RKO (cell line): ENCODE results near the gene KCNQ1.

ENCODE experiments used
- DNase-seq: peaks from one replicate; pipeline ENCODE4 v3.0.0-alpha.2; 2016; ENCODE audit warnings: low spot score

The KCNQ1 gene

DNA sequence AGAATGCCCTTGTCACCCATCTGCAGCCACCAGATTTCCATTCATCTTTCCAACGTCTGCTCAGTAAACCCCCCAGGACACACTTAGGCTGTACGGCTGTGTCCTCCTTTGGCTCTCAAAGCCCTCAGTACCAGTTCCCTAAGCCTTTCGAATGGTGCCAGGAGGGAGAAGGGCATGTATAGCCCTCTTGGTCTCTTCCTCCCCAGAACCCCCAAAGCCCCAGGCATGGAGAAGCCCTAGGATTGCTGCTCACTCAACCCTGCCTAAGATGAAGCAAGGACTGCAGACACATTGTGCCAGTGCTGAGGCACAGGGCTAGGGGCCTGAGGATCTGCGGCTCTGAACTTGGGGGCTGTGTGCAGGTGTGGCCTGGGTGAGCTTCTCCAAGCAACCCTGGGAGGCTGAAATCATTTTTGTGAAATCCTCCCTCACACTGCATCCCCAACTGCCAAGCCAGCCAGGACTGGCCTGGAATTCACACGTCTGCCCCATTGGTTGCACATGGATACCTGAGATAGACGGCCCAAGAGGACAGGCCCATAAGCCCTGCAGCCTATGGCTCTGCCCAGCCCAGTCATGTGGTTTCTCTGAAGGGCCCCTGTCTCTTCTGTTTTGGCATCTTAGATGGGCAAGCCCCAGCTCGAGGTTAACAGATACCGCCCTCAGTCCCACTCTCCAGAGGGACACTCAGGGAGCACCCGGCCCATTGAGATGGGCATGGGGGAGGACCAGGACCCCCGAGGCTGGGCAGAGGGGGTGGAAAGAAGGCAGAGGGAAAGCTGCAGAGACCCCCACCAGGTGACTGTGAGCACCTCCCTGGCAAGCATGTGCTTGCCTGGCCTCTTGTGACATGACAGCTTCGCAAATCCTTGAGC lies 221.0 kb downstream of the KCNQ1 start:
- no peak for DNase-seq

DNA sequence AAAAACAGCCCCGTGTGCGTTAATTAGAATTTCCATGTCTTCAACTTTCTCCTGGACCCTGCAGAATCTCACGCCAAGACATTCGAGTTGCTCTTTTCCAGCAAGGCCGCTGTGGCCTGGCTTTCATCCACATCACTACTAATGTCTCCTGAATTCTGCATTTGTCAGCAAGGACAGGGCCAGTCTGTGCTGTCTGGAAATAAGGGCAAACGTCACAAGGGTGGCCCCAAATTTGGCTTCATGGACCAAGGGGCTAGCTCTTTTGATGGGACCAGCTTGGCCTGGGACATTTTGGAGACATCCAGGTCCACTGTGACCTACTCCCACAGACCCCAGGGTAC lies 221.6 kb downstream of the KCNQ1 start:
- DNase-seq = no peak

DNA sequence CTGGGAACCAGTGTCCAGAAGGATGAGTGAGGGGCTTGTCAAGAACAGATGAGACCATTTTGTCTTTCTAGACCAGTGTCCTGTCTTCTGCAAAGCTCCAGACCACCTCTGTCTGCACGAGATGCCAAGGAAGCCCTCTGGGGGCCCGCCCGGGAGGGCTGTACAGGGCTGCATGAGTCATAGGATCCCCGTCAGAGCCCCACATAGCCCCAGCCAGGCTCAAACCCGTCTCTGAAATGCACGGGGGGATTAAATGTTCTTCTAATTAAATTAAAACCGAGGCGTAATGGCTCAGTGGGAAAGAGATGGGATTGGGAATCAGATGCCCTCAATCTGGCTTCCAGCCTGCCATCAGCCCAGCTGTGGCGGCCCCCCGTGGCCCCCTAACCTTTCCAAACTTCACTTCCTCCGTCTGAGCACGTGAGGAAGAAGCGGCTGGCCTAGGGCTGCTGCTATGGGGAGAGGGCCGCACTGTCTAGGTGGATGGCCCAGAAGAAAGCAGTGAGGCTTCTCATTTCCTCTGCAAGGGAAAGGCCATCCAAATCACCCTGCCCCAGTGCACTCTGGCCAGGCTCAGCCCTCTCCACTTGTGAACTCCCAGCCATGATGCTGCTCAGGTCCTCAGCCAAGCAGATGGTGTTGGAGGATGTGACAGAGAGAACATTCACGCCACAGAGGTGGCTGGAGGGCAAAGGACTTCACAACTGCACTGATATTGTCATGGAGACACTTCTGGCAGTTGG lies 222.2 kb downstream of the KCNQ1 start:
- DNase-seq = no peak

DNA sequence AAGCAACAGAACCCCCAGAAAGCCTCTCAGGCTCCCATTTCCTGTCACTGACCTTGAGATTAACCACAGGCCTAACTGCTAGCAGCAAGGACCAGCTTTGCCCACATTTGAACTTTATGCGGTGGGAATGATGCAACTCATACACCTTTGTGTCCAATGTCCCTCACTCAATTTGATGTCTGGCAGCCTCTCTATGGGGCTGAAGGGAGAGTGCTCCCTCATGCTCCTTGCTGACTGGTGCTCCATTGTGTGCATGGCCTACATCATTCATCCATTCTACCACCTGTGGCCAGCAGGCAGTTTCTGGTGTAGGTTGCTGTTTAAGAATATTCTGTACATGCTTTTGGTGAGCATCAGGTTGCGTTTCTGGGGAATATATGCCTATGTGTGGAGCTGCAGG lies 223.1 kb downstream of the KCNQ1 start:
- DNase-seq = no peak

DNA sequence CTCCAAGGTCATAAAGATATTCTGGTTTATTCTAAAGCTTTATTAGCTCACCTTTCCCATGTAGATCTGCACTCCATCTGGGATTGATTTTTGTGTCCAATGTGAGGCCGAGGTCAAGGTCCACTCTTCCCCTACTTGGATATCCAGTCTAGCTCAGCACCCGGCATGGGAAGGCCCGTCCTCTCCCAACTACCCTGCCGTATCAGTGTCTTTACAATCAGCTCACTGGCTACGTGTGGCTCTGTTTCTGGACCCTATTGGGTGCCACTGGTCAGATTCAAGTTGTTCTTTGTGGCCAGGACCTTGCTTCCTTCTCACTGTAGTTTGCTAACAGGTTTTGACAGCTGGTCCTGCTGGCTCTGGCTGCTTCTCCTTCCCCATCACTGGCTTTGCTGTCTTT lies 224.1 kb downstream of the KCNQ1 start:
- DNase-seq = no peak

DNA sequence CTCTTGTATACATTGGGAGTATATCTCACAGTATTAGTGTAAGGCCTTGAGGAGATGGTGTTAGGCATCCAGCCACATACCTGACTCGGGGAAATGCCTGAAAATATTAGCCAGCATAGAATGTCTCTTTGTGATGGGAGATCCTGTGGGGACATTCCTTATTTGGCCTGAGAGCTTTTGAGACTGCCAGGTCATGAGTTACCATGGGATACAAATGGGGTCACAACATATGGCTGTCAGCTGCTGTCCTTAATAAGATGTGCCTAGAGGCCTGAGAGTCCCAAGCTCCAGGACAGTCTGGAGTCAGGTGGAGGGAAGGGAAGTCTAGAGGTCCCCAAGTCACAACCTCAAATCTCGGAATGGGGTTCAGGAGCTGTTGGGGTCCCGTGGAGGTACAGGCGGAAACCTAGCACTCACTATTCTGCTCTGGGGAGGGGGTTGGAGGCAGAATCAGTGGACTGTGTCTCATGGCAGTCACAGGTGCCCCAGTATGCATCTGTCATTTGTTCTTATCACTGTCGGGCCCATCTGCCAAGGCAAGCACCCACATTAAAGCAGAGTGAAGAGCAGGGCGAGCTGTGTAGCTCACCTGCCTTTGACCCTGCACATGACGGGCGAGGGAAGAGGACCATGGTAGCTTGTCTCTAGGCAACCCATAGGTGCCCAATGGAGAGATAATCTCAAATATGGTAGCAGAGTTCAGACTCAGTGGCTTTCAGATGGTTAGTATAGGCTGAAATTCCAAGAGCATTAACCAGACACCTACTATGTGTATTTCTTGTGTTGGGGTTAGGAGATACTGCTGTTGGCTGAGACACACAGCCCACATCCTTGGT lies 225.0 kb downstream of the KCNQ1 start:
- no peak for DNase-seq

DNA sequence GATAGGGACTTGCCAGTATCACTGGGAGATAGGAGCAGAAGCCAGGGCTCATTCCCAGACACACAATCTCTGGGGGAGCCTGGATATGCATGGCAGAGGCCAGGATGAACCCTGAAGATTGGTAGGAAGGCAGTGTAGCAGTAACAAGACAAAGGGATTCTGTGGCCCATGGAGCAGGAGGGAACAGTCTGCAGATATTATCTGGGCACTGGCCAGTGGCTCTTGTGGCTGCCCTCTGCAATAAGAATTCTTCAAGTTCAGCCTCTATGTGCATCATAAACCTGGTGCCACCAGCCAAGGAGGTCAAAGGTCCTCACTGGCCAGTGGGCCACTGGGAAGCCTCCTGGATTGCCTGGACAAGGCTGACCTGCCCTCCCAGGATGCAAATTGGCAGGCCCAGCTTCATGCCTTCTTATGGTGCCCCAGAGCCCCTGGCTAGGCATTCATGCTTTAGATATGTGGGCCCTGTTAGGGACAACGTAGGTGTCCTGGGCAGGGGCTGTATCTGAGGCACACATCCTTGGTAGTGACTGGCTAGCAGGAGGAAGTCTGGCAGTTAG lies 225.8 kb downstream of the KCNQ1 start:
- DNase-seq = no peak

DNA sequence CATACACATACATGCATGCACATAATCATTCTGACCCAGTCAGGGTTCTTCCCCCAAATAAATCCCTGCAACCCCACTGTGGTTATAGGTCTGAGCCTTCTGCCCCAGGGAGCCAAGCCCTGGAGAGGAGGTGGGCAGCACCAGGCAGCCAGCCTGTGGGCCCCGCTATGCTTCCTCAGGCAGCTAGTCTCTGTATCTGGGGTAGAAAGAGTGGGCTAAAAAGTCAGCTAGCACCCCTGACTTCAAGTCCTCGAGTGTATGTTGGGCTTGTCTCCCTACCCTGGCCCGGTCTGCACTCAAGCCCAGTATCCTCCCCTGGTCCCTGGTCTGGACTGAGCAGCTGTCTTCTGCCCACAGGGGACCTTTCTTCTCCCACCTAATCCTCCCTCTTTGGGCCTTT lies 226.9 kb downstream of the KCNQ1 start:
- DNase-seq = no peak

DNA sequence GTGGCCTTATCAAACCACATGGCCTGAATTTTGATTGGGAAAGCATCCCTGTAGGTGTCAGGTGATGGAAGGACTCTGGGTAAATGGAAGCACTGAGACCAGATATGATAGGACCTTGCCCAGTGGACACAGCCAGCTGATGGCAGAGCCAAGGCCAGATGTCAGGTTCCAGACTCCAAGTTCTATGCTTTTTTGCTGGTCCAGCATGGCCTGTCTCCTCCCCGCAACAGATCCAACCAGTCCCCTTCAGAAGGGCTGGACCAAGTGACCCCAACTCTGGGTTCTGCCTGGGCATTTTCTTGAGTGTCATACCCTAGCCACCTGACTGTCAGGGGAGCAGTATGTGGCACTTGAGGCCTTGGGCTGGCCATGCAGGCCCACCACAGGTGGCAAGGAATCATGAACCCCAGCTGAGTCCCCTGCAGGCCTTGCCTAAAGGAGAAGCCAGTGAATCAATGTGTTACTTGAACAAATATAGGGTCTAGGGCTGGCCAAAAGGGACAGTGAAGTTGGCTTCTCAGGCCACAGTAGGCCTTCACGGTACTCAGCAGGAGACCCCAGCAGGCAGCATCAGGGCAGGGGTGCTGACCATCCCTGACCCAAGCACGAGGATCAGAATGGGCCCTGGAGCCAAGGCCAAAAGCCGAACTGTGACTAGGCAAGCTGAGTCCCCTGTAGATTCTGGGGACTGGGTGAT lies 227.9 kb downstream of the KCNQ1 start:
- DNase-seq = no peak

DNA sequence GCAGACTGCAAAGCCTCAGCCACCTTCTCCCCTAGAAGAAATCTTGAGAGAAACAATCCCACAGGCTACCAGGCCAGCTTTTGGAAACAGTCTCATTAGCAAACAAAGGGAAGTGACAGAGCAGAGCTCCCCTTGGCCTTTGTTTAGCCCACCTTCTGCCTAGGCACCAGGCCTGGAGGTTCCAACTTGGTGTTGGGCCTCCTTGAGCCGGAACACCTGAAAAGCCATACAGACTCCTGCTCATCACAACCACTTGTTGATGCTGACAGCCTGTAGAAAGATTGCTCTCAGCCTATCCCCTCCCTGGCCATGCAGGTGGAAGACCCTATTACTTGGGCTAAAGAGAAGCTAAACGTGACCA lies 228.4 kb downstream of the KCNQ1 start:
- DNase-seq = no peak

DNA sequence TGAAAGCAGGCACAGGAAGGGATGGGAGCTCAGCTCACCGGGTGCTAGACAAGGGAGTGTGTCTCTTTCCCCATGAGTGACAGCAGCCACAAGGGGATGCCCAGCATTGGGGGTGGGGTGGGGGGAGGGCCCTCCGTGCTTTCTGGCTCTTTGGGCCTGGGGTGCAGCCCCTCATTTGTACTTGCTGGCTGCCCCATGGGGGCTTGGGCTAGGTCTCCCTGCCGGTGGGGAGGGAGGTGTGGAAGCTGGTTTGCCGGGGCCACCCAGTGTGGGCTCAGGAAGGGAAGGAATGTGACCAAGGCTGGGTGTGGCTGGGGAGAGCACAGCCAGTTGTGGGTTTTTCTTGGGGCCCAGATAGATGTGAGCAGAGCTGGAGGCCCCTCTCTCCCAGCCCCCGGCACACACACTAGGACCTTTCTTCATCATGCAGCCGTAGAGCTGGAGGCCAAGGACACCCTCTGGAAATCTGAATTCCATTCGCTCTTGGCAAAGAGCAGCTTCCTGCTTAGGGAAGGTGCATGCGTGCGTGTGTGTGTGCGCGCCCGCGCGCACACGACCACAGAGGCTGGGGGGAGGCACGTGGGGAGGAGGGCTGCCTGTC lies 229.2 kb downstream of the KCNQ1 start:
- no peak for DNase-seq

DNA sequence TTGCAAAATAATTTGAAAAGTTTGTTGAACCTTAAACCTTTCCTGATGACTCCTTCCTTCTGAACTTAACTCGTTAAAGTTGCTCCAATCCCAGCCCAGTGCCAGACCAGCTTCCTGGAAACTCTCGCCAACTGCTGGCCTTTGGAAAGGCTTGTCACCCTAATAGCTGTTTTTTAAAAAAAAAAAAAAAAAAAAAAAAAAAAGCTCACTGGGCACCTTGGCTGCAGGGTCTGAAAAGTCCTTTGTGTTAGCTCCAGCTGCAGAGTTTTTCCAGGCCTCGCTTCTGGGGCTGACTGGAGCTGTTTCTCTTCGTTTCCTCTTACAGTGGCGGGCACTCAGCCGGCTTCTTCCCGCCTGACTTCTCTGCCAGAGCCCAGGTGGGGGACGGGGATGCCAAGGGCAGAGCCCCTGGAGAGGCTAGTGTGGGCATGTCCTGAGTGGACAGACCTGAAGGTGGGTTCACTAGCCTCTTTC lies 229.9 kb downstream of the KCNQ1 start:
- DNase-seq = no peak

DNA sequence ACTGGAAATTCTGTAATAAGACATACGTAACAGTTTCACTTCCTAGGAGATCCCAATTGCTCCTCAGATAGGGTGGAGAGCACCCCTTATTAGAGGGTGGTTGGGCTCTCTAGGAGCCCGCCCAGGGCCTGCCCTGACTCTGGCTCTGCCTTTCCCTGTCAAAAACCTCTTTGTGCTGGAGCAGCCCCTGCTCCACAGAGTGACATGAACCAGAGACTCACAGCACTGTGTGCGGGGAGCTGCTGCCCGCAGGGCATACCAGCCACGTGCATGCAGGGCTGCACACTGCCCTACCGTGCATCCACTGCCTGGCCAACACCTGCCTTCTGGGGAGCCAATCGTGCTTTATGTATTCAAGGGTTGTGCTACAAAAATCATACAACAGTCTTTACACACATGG lies 230.7 kb downstream of the KCNQ1 start:
- no peak for DNase-seq

DNA sequence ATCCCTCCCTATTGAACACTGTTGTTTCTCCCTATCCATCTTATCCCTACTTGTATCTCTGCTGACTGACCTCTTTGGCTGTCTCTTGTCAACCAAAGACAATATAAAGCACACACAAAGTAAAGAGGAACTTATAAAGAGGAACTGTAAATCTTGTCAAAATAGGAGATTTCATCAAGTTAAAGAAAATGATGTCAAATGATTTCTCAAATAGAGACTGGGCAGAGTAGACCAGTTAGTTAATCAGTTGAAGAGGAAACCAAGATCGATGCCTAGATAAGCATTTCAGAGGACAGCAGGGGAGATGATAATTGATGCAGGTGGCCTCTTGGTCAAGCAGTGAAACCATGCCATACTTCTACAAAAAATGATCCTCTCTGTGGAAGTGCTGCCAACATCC lies 232.3 kb downstream of the KCNQ1 start:
- DNase-seq = no peak

DNA sequence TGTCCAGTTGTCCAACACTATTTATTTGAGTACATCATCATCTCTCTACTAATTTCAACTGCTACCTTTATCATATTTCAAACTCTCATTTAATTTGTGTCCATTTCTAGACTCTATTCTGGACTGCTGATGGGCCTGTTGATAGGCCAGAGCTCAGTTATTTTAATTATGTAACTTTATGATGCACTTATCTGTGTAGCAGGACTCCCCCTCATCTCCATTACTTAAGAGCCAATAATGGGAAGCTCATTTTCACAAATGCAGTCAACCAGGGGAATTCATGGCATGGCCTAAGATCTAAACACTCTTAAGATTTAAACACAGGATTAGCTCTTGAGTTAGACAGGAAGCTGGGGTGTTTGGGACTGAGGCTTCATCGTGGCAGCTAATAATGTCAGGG lies 233.6 kb downstream of the KCNQ1 start:
- DNase-seq = no peak

DNA sequence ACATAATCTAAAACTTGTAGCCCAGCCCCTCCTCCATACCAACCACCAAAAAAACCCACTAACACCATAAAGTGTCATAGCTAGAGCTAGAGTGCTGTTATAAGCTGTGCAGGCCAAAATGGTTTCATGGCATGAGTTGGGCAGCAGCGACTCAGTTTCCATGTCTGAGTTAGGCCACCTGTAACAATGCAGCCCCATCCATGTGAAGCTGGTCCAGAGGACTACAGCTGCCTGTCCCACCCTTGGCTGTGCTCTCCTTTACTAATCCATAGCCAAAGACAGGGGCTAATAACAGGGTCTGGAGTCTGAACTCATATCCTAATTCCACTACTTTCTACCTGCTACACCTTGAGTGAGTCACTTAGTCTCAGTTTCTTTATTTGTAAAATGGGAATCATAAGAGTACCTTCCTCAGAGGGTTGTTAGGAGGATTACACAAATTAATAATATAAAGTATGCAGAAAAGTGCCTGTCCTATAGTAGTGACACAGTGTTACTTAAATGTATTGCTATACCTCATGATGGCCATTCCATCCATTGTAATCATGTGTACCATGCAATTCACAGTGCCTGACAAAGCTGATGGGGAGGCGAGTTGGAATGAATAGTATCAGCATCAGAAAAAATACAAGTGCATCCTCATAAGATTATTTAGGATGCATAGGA lies 234.3 kb downstream of the KCNQ1 start:
- DNase-seq = no peak

DNA sequence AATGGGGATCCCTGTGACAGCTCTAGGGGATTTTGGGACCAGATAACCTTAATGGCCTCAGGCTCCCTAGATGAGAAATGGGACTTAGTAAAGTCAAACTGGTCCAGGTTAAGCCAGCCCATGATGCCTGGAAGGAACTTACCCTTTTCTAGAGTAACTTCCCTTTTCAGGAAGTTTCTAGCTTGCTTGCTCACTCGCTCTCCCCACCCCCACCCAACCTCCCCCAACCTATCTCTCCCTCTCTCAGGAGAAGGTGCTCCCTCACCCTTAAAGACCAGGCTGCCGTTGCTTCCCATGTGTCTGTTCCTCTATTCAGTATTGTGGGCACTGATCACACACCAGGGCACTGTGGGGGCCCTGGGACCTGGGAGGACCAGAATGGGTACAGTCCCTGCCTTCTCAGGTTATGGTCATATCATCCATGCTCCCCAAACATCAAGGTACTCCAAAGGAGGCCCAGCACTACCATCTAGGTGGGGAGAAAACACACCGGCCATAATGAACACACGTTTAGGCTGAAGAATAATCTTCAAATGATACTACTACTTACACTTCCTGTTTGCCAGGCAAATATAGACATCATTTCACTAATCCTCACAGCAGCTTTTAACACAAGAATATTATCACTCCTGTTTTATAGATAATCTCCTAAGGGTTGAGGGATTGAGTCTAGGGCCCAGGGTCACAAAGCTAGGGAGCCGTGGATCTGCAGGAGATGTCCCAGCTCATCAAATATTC lies 236.8 kb downstream of the KCNQ1 start:
- DNase-seq = no peak

DNA sequence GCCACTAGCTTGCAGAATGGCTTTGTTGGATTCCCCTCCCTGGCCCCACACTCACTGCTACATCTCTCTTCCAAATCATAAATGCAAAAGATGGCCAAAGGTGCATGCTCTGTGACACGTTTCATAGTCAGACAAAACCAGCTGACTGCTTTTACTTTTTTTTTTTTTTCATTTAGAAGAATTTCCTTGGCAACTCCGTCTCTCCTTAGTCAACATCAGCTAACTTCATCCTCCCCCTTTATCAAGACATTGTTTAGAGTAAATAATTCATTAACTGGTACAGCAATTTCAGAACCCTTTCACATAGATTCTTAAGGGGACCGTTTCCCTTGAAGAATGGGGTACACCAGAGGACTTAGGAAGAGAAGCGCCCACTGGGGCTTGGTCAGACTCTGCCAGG lies 239.0 kb downstream of the KCNQ1 start:
- no peak for DNase-seq

DNA sequence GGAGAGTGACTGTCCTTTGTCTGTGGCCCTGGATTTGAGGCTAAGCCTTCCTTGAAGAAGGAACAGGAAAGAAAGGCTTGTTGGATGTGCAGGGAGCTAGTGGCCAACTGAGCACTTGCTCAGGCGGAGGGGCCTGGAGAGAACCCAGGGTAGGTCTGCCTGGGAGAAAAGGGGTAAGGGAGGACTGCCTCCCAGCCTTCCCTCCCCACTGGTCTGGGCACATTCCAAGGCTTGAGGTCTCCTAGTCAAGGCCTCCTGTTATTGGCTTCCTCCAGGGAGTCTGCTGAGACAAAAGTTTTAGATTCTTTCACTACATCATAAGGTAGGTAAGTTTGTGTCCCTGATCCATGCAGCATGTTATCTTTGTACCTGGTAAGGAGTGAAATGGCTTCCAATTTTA lies 239.8 kb downstream of the KCNQ1 start:
- no peak for DNase-seq

DNA sequence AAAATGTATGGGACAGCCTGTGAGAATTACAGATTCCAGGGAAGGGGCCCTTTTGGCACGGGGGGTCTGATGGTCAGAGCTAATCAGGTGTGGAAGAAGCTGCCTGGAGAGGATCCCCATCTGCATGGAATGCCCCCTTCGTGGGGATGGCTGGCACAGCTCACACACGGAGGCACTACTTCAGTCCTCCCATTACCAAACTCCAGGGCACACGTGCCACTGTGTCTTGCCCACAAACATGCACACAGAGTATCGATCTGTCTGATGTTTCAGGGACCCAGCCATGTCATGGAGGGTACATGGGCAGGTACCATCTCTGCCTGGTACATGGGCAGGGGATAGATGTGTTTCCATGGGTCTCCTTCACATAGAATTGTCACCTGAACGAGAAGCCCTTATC lies 240.2 kb downstream of the KCNQ1 start:
- no peak for DNase-seq
